T1000 (cell line): Measurements from ENCODE around the gene TINAGL1.
"Not testable (repeated sequence)": the region's sequence is repeated elsewhere in the genome, so short reads cannot be mapped to it uniquely, and the experiment has no call there.

ENCODE experiments used
- DNase-seq: peaks from one replicate; lab custom pipeline; 2025; ENCODE audit warnings: mixed read lengths; lab: John Stamatoyannopoulos, UW

The TINAGL1 gene

DNA sequence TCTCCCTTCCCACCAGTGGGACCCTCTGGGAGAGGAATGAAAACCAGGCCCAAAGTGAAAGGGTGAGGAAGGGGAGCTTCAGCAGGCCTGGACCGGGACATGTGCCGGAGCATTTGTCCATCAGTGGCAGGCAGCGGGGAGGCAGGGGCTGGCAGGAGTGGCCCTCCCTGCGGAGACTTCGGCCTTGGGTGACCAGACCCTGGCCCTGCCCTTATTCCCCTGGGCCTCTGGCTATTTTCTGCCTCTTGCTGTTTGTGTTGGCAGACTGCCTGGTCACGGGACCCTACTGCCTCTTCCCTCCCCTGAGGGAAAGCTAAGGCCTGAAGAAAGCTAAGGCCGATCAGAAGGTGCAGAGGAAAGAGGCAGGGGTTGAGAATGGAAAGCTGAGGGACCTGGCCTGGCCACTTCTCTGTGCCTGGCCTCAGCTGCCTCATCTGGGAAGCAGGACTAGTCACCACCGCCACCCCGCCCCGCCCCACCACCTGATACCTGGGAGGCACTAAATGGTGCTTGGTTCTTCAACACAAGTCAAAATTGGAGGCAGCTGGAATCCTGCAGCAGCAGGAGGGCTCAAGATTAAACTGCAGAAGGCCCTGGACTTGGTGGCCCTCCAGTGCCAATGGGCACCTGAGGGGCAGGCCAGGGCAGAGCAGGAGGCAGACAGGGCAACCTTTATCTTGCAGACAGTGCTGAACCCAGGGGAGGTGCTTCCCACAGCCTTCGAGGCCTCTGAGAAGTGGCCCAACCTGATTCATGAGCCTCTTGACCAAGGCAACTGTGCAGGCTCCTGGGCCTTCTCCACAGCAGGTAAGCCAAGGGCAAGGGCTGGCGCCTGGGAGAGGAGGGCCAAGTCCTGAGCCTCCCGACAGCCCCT, 7.9 kb downstream of the TINAGL1 start:
- DNase-seq: no peak

DNA sequence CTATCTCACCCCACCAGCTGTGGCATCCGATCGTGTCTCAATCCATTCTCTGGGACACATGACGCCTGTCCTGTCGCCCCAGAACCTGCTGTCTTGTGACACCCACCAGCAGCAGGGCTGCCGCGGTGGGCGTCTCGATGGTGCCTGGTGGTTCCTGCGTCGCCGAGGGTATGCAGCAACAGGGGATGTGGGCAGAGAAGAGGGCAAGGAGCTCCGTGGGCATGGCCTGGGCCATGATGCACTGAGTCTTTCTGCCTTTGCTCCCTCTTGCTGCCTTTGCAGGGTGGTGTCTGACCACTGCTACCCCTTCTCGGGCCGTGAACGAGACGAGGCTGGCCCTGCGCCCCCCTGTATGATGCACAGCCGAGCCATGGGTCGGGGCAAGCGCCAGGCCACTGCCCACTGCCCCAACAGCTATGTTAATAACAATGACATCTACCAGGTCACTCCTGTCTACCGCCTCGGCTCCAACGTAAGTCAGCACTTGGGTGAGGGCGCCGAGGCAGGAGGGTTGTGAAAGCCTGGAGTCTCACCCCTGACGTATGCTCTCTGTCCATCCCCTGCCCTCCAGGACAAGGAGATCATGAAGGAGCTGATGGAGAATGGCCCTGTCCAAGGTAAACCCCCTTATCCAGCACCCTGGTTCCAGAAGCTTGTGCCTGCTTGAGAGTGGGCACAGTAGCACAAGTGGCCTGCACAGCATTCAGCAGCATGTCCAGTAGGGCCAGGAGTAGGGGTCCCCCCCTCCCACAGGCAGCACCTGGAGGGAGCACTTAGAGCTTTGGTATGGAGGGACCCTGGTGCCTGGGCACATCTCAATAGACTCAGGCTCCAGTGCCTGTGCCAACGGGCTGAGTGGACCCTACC, 8.8 kb downstream of the TINAGL1 start:
- no peak for DNase-seq

DNA sequence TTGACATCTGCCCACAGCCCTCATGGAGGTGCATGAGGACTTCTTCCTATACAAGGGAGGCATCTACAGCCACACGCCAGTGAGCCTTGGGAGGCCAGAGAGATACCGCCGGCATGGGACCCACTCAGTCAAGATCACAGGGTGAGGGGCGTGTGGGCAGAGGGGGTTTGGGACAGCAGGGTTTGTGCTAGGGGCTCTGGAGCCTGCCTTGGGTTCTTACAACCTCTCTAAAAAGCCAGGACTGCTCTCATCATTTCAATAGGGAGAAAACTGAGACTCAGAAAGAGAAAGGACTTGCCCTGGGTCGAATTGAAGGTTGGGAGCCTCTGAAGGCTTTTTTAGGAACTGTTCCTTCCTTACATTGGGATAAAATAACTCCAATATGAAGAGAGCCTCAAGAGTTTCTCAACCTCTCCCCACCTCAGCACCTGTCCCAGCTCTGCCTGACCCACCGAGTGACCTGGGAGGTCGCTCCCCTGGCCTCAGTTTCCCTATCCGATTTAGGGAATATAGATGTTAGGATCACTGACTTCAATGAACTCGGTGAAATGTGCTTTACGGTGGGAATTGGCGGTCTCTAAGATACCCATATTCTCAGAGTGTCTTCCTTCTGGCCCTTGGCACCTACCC, 9.5 kb downstream of the TINAGL1 start:
- no peak for DNase-seq

DNA sequence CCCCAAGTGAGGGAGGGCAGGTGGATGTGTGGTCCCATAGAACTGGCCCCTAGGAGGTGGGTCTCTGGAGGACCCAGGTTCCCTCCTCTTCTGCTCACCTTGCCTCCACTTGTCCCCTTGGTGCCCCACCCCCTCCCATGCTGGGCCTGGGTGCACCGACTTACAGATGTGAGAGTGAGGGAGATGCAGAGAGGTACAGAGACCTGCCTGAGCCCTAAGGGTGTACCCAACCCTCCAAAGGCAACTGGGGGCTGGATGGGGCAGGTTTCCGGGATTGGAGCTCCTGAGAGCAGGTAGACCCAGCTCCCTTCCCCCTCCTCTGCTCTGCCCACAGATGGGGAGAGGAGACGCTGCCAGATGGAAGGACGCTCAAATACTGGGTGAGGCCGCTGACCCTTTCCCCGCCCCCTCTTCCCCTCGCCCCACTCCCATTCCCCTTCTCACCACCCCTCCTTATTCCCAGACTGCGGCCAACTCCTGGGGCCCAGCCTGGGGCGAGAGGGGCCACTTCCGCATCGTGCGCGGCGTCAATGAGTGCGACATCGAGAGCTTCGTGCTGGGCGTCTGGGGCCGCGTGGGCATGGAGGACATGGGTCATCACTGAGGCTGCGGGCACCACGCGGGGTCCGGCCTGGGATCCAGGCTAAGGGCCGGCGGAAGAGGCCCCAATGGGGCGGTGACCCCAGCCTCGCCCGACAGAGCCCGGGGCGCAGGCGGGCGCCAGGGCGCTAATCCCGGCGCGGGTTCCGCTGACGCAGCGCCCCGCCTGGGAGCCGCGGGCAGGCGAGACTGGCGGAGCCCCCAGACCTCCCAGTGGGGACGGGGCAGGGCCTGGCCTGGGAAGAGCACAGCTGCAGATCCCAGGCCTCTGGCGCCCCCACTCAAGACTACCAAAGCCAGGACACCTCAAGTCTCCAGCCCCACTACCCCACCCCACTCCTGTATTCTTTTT, 10.3 kb downstream of the TINAGL1 start:
- DNase-seq: no peak

DNA sequence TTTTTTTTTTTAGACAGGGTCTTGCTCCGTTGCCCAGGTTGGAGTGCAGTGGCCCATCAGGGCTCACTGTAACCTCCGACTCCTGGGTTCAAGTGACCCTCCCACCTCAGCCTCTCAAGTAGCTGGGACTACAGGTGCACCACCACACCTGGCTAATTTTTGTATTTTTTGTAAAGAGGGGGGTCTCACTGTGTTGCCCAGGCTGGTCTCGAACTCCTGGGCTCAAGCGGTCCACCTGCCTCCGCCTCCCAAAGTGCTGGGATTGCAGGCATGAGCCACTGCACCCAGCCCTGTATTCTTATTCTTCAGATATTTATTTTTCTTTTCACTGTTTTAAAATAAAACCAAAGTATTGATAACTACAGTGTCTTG, 11.0 kb downstream of the TINAGL1 start:
- DNase-seq: not testable (repeated sequence)

DNA sequence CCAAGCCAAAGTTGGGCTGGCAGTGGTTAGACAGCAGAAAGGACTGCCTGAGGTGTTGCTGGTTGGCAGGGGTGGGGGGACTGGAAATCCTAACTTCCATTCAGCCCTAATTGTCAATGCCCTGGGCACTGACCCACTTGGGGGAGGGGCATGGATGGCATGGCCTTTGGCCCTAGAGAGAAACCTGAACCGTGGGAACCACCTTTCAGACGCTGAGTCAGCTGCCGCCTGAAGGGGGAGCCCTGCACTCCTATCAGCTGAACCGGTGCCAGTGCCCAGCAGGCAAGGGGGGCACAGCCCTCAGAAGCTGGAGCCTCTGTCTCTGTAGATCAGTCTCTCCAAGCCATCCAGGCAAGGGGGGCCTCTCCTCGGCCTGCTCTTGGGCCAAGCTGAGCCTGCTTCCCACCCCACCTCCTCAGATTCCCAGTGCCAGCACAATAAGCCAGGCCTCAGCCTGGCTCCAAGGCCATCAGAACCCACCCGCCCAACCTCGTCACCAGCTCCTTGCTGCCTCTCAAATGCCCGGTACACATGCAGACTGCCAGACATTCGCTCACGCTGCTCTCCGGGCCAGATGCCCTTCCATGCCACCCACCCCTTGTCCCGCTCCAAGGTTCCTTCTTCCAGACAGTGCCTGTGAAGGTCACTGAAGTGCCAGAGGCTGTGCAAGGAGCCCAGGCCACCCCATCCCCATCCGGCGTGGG, 11.6 kb downstream of the TINAGL1 start:
- no peak for DNase-seq

DNA sequence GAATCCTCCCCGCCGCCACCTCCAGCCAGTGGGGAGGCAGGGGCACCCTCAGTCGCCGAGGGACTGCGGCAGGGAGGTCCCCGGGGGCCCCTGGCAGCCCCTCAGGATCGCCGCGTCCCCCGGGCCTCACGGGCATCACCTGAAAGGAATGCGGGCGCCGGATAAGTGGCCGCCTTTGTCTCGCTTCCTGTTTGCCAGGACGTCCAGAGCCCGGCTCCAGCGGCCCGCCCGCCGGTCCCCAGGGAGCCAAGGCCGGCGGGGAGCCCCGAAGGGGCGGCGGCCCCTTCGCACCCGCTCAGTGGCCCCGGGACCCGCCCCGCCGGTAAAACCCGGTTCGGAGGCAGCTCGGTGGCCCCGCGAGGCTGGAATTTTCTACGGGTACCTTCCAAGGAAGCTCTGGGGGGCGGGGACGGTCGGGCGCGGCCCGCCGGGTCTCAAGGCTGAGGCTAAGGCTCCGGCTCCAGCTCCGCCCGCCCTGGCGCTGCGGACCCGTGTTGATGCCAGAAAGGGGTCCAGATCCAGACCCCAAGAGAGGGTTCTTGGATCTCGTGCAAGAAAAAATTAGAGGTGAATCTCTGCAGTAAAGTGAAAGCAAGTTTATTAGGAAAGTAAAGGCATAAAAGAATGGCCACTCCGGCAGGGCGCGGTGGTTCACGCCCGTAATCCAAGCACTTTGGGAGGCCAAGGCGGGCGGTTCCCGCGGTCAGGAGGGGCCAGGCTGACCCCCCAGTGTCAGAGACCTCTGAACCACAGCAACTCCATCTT, 12.6 kb downstream of the TINAGL1 start:
- no peak for DNase-seq

DNA sequence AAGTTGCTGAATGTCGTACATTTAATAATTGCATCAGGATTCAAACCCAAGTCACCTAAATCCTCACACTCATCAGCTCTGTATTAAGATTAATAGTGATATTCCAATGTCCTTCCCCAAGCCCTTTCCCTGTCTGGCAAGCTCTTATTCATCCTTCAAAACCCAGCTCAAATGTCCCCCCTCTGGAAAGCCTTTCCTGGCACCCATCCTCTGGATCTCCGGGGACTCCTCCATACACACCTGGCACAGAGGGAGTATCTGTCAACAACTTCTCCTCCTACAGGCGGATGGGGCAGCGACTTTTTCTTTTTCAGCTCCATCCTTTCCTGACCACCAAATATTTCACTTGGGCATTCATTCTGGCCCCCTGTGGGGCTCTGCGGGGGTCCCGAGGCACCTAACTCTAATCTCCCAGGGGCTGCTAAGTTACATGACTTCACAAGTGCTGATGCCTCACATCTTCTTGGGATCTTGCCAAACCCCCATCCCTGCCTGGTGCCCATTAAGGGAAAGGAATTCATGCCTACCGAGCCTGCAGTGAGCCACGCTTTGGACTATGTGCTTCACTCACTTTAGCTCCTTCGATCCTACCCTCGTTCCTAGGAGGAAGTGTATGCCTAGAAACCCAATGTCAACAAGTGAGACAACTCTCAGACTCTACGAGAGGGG, 15.2 kb downstream of the TINAGL1 start:
- peak; percentile 72 for DNase-seq

DNA sequence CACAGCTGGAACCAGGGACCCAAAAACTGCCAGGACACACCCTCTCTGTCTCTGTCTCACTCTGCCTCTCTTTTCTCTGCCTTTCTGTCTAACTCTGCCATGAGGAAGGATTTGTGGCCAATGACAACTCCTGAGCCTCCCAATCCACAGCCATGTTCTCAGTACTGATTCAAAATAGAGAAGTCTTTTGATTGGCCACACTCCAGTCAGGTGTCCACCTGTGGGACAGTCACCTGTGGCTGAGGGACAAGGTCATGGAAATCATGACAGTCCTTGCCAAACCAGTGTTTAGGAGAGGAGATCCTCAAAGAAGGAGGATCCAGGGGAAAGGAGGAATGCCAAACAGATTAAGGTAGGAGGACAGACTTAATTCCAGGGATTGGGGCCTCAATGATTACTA, 15.8 kb downstream of the TINAGL1 start:
- no peak for DNase-seq

DNA sequence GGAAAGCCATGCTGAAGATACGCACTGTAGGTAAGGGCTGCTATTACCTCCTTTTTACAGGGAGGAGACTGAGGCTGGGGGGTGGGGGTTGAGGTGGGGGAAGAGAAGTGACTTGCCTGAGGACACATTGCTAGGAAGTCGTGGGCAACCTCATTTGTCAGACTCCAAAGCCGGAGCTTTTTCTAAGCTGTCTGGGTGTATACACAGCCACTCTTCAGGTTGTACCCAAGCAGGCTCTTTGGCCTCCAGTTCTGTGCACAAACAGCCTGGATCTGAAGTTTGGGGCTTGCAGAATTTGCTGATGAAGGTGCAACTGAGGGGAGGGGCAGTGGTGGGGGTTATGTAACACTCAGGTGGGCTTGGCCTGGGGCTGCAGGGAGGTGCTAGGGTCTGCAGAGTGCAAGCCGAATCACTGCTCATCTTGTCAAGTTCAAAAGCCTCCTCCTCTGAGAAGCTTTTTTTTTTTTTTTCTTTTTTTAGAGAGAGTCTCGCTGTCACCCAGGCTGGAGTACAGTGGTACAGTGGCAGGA, 16.9 kb downstream of the TINAGL1 start:
- DNase-seq: no peak

DNA sequence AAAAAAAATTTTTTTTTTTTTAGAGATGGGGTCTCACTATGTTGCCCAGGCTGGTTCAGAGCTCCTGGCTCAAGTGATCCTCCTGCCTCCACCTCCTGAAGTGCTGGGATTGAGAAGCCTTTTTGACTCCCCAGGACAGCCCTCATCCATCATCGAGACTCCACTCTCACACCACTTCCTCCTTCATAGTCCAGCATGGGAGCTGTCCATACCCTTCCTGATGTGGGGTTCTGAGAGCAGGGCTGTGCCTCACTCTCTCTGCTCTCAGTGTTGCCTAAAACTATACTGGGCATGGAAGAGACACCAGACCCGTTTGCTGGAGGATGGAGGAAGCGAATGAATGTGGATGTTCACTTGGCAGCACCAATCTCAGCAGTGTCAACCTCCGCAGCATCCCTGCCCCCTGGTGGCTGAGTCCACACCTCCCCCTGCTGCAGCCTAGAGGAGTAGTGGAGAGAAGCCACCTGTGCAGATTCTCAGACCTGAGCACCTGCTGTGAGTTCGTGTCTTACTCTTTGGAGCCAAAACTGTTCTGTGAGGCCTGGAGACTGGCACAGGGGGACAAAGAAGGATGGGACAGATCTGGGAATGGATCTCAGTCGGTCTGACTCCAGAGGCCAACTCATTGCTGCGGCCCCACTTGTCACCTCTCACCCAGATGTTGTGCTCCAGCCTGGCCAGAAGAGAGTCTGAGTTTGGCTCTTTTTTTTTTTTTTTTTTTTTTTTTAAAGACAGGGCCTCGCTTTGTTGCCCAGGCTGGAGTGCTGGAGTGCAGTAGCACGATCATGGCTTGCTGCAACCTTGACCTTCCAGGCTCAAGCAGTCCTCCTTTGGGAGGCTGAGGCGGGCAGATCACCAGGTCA, 17.7 kb downstream of the TINAGL1 start:
- peak; percentile 43 for DNase-seq

DNA sequence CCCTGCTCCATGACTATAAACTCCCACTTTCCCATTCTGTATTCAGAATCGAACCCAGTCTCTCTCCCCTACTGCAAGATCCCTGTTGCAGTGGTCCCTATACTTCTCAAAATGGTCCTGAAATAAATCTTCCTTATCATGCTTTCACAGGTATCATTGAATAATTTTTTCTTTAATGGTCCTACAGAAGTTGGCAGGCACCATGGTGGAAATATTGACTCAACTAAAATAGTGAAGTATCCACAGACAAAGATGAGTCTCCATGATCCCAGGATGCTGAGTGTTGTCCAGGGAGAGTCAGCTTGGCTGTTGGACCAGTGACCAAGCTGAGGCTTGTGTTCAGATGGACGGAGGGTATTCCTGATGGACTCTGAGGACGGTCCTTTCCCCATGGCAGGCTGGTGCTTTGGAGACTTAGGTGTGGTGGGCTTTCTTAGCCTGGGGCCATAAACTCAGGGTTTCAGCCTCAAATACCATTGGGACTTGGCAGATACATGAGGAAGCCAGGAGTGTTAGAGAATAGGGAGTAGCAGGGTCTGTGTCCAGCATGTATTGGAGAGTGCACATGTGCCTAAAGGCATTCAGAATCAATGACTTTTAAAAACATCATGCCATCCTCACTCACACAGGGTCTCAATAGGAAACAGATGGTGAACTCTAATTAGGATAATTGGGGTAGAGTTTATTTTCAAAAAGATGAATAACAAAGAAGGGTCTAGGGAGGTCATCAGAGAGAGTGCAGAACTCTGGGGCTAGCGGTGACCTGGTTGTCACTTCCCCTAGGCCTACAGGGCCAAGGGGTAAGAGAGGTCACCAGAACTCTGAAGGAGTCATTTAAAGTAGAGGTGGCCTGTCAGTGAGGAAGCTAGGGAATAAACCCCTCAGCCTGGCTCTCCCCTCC, 19.8 kb downstream of the TINAGL1 start:
- no peak for DNase-seq

DNA sequence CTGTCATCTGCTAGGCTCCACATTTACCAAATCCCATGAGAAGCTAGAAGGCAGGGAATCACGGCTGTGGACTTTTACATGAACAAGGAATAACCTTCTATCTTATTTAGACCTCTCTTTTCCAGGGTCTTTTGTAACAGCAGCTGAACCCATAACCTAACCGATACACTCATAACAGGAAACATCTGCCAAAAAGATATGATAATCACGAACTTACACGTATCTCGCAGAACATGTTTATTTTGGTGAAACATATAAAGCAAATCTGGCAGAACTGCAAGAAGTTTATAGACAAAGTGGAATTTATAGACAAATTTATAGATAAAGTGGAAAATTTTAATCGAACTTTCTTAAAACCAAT, 20.4 kb downstream of the TINAGL1 start:
- DNase-seq: no peak

DNA sequence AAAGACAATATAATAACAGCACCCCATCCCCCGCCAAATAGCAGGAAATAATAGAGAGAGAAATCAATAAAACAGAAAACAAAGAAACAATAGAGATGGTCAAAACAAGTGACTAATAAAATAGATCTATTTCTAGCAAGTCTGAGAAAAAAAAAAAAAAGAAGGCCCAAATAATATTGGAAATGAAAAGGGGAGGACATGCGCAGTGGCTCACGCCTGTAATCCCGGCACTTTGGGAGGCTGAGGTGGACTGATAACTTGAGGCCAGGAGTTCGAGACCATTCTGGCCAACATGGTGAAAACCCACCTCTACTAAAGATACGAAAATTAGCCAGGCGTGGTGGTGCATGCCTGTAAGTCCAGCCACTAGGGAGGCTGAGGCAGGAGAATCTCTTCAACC, 22.7 kb downstream of the TINAGL1 start:
- no peak for DNase-seq

DNA sequence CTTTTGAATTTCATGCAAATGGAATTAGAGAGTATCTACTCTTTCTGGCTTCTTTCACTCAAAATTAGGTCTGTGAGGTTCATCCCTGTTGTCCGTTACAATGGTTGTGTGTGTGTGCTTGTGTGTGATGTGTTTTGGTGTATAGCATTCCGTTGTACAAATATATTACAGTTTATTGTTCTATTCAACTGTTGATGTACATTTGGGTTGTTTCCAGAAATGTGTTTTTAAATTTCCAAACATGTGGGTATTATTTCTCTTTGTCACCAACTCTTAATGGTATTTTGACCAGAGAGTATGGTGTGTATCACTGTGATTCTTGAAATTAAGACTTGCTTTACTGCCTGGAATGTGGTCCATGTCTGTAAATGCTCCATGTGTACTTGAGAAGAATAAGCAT, 24.3 kb downstream of the TINAGL1 start:
- no peak for DNase-seq

DNA sequence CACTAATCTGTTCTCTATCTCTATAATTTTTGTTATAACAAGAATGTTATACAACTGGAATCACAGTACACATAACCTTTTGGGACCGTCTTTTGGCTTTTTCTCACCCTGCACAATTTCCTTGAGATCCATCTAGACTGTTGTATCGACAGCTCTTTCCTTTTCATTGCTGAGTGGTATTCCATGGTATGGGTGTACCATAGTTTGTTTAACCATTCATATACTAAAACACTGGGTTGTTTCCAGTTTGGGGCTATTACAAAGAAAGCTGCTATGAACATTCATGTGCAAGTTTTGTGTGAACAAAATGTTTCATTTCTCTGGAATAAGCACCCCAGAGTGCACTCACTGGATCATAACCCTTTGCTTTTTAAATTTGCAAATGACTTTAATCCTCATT, 25.8 kb downstream of the TINAGL1 start:
- no peak for DNase-seq

DNA sequence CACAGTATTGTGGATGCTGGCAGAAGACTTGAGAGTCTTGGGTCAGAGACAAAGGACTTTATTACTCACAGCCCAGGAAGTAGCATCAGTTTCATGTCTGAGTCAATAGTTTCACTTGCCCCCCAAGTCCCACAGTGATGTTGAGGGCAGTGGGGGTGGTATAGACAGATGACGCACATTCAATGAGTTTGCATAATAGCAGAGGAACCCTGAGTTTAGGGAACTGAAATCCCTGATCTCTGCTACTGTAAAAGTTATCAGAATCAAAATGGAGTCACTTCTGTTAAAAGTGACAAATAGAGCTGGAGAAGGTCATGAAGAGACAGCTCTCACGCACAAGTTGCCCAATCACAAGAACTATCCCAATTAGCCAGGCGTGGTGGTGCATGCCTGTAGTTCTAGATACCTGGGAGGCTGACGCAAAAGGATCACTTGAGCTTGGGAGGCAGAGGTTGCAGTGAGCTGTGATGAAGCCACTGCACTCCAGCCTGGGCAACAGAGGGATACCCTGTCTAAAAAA, 29.7 kb downstream of the TINAGL1 start:
- no peak for DNase-seq
